ENCODE measurements around the gene OLFML2B. TPM values are rescaled to one million over a fixed set of nuclear protein-coding genes. Genes with fewer than 3 reads are reported as not detected.

The OLFML2B gene
- total RNA-seq, 1 experiment from 2014 or later = not detected

DNA sequence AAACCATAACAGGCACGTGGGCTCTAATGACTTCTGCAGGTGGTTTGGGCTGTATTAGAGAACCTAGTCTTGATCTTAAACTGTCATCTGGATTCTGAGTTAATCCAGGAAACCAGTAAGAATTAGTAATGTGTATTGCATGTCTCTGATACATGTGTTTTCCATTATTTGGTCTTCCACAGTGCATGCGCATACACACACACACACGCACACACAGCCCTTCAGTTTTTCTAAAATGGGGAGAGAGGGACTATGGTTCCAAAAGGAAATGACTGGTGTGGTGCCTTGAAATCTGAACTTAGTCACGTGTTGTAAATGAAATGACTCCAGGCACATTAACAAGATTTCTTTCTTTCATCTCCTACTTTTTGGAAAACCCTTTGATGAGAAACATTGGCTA, 67.6 kb downstream of the OLFML2B start:
- no peaks in the 10 kb centered on the region for H3K27me3 Mint-ChIP-seq (ENCODE audit: insufficient read depth, unreplicated experiment)
- peaks cover 31% of the 10 kb centered on the region for H3K36me3 Mint-ChIP-seq (ENCODE audit: insufficient read depth, unreplicated experiment)
- H3K4me3 Mint-ChIP-seq (ENCODE audit: unreplicated experiment) = no peak overlapping the region
- H3K4me1 Mint-ChIP-seq (ENCODE audit: insufficient read depth, unreplicated experiment) = peaks cover 27% of the 10 kb centered on the region
- no peaks in the 10 kb centered on the region for H3K9me3 Mint-ChIP-seq (ENCODE audit: unreplicated experiment)
- CTCF ChIA-PET = interaction anchor here (0.5 to 1.0 kb wide), 4 partner anchors 12 to 100 kb away, joined by 3 to 6 read pairs (median 3); no protein-coding TSS in a partner anchor
- DNase-seq (ENCODE audit: unreplicated experiment) = no peak
- TF ChIP-seq, protein P1, sequence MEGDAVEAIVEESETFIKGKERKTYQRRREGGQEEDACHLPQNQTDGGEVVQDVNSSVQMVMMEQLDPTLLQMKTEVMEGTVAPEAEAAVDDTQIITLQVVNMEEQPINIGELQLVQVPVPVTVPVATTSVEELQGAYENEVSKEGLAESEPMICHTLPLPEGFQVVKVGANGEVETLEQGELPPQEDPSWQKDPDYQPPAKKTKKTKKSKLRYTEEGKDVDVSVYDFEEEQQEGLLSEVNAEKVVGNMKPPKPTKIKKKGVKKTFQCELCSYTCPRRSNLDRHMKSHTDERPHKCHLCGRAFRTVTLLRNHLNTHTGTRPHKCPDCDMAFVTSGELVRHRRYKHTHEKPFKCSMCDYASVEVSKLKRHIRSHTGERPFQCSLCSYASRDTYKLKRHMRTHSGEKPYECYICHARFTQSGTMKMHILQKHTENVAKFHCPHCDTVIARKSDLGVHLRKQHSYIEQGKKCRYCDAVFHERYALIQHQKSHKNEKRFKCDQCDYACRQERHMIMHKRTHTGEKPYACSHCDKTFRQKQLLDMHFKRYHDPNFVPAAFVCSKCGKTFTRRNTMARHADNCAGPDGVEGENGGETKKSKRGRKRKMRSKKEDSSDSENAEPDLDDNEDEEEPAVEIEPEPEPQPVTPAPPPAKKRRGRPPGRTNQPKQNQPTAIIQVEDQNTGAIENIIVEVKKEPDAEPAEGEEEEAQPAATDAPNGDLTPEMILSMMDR (IDR thresholded peaks at IDR 0.05; ENCODE audit: unreplicated experiment) = no peak
- no peak overlapping the region for H3K27ac Mint-ChIP-seq (ENCODE audit: low read depth, unreplicated experiment)
- POLR2A ChIA-PET = no interaction called here
- BruUV-seq (replicated peaks) = no TSS peak
- intact Hi-C loops (cut with micrococcal nuclease) = no loop called here

DNA sequence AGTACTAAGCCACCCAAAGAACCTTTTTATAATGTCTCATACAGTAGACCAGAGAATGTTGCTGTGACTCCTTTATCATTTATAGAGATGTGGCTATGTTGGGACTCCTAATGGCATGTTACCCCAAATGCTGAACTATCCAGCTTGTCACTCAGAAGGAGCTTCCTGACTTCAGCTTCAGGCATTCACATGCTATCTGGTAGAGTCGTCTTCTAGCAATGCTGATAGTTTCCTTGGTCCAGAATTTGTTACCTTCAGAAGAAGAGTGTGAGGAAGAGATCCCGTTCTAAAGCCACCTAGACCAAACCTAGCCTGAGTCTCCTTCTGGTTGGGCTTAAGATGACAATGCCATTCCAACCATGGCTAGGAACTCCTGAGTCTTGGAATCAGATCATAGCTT, 68.1 kb downstream of the OLFML2B start:
- Mint-ChIP-seq H3K4me3 (ENCODE audit: unreplicated experiment) (no peak overlapping the region), H3K27me3 (ENCODE audit: insufficient read depth, unreplicated experiment) (no peaks in the 10 kb centered on the region), H3K4me1 (ENCODE audit: insufficient read depth, unreplicated experiment) (peaks cover 23% of the 10 kb centered on the region), H3K36me3 (ENCODE audit: insufficient read depth, unreplicated experiment) (peaks cover 31% of the 10 kb centered on the region), H3K27ac (ENCODE audit: low read depth, unreplicated experiment) (no peak overlapping the region), H3K9me3 (ENCODE audit: unreplicated experiment) (no peaks in the 10 kb centered on the region)
- CTCF ChIA-PET = interaction anchor here (0.5 to 2.9 kb wide), 6 partner anchors 12 to 591 kb away, joined by 3 to 12 read pairs (median 3); no protein-coding TSS in a partner anchor
- no peak for DNase-seq (ENCODE audit: unreplicated experiment)
- intact Hi-C loops (cut with micrococcal nuclease) = no loop called here
- no TSS peak for BruUV-seq (replicated peaks)
- POLR2A ChIA-PET = no interaction called here
- TF ChIP-seq, protein P1 (IDR thresholded peaks at IDR 0.05; ENCODE audit: unreplicated experiment) = no peak

DNA sequence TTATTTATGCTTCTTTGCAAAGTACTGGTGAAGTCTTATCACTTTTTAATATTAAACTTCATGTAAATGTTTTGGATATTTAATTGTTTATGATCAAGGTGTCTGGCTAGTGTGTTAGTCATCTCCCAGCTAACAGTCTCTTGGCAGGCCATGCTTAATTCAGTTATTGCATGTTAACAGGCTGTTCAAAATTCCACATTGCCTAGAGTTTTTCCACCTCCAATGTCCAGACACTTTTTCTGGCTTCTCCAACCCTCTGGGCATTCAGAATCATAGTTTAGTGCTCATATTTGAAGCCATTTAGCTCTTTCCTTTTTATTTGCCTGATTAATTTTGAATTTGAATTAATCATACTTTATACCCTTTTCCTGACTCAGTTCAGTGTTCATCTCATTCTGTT, 69.2 kb downstream of the OLFML2B start:
- no peak overlapping the region for H3K4me3 Mint-ChIP-seq (ENCODE audit: unreplicated experiment)

DNA sequence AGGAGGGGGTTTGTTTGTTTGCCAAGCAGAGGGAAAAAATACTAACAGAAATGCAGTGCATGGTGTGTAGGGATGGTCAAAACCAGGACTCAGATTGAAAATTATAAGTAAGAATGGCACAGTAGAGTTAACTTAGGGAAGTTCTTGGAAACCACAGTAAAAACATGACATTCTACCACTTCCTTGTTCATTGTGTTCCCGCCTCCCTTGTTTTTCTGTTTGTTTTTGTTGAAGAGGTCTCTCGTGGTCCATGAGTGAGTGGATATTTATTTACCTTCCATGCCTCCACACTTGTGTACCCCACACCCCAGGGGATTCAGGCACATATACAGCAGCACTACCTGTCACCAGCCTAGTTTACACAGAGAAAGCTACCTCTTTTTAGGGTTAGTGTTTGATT, 69.6 kb downstream of the OLFML2B start:
- no peak for DNase-seq (ENCODE audit: unreplicated experiment)

More for the DNA sequence above, 69.2 kb downstream of the OLFML2B start:
- ChIA-PET POLR2A (interaction anchor here (0.6 kb wide), 2 partner anchors 29 to 335 kb away, joined by 3 to 4 read pairs; no protein-coding TSS in a partner anchor), CTCF (interaction anchor here (0.6 to 2.9 kb wide), 4 partner anchors 30 to 162 kb away, joined by 3 to 12 read pairs (median 4); no protein-coding TSS in a partner anchor)
- BruUV-seq (replicated peaks) = no TSS peak
- H3K4me1 Mint-ChIP-seq (ENCODE audit: insufficient read depth, unreplicated experiment) = peaks cover 23% of the 10 kb centered on the region
- peaks cover 21% of the 10 kb centered on the region for H3K36me3 Mint-ChIP-seq (ENCODE audit: insufficient read depth, unreplicated experiment)
- H3K27ac Mint-ChIP-seq (ENCODE audit: low read depth, unreplicated experiment) = no peak overlapping the region
- no peaks in the 10 kb centered on the region for H3K27me3 Mint-ChIP-seq (ENCODE audit: insufficient read depth, unreplicated experiment)
- TF ChIP-seq, protein P1 (IDR thresholded peaks at IDR 0.05; ENCODE audit: unreplicated experiment) = no peak
- DNase-seq (ENCODE audit: unreplicated experiment) = peak; percentile 18
- no peaks in the 10 kb centered on the region for H3K9me3 Mint-ChIP-seq (ENCODE audit: unreplicated experiment)
- intact Hi-C loops (cut with micrococcal nuclease) = no loop called here

More for the DNA sequence above, 69.6 kb downstream of the OLFML2B start:
- peaks cover 17% of the 10 kb centered on the region for H3K36me3 Mint-ChIP-seq (ENCODE audit: insufficient read depth, unreplicated experiment)
- no peaks in the 10 kb centered on the region for H3K9me3 Mint-ChIP-seq (ENCODE audit: unreplicated experiment)
- peak overlapping the region; percentile 28 for H3K27ac Mint-ChIP-seq (ENCODE audit: low read depth, unreplicated experiment)
- intact Hi-C loops (cut with micrococcal nuclease) = no loop called here
- no TSS peak for BruUV-seq (replicated peaks)
- H3K4me3 Mint-ChIP-seq (ENCODE audit: unreplicated experiment) = no peak overlapping the region
- ChIA-PET CTCF (interaction anchor here (1.2 to 2.9 kb wide), 3 partner anchors 30 to 161 kb away, joined by 4 to 12 read pairs (median 4); no protein-coding TSS in a partner anchor), POLR2A (interaction anchor here (0.6 kb wide), 2 partner anchors 29 to 335 kb away, joined by 3 to 4 read pairs; no protein-coding TSS in a partner anchor)
- H3K4me1 Mint-ChIP-seq (ENCODE audit: insufficient read depth, unreplicated experiment) = peaks cover 23% of the 10 kb centered on the region
- TF ChIP-seq, protein P1 (IDR thresholded peaks at IDR 0.05; ENCODE audit: unreplicated experiment) = no peak
- no peaks in the 10 kb centered on the region for H3K27me3 Mint-ChIP-seq (ENCODE audit: insufficient read depth, unreplicated experiment)
